Caco-2 (cell line): ENCODE measurements around the gene CC2D2A. TPM values are rescaled to one million over a fixed set of nuclear protein-coding genes. Genes with fewer than 3 reads are reported as not detected.

Experiments used
- BruUV-seq: library from RNA; stranded (reverse); fragments of 400-500 nt; replicated peaks from 2 replicates; lab custom pipeline; 2021; lab: Mats Ljungman, UMichigan
- CTCF ChIA-PET: fragments of 300-600 bp; sonication (Branson Sonifier 250); formaldehyde crosslinking; loops from one replicate; lab custom pipeline; 2022; ENCODE audit warnings: antibody characterized with exemption; lab: Charles Lee
- POLR2A ChIA-PET: fragments of 300-600 bp; sonication (Branson Sonifier 250); formaldehyde crosslinking; loops from one replicate; lab custom pipeline; 2022; ENCODE audit warnings: antibody characterized with exemption; lab: Charles Lee
- DNase-seq, 2 experiments: peaks; one replicate each; pipeline versions ENCODE4 v3.0.0 to v3.0.0-alpha.2; 2020 to 2022
- H3K27me3 ChIP-seq: replicated peaks from 2 replicates; pipeline ENCODE4 v1.6.0; 2011; ENCODE audit warnings: low read length; ENCODE audit not compliant: control insufficient read depth, insufficient read depth
- H3K36me3 ChIP-seq: 2 replicates; pipeline ENCODE4 v1.5.1; 2011; ENCODE audit warnings: low read length; ENCODE audit not compliant: control insufficient read depth, insufficient read depth
- H3K4me1 ChIP-seq: fragments of 250-450 bp; sonication (Bioruptor Pico); 2 replicates; pipeline ENCODE4 v1.5.1; 2020; ENCODE audit warnings: mild to moderate bottlenecking
- H3K4me3 ChIP-seq: 2 replicates; pipeline ENCODE4 v1.5.1; 2011; ENCODE audit warnings: low read depth, mild to moderate bottlenecking, control low read depth, low read length
- H3K9me3 ChIP-seq: fragments of 250-450 bp; sonication (Bioruptor Pico); 2 replicates; pipeline ENCODE4 v1.5.1; 2020; ENCODE audit warnings: mild to moderate bottlenecking, moderate library complexity
- H3K27ac Mint-ChIP-seq: one replicate; pipeline ENCODE4 v1.8.0; 2022; ENCODE audit warnings: mixed read lengths; ENCODE audit not compliant: unreplicated experiment
- H3K27me3 Mint-ChIP-seq: one replicate; pipeline ENCODE4 v1.8.0; 2022; ENCODE audit warnings: mixed read lengths; ENCODE audit not compliant: insufficient read depth, unreplicated experiment
- H3K36me3 Mint-ChIP-seq: one replicate; pipeline ENCODE4 v1.8.0; 2022; ENCODE audit warnings: mild to moderate bottlenecking, mixed read lengths; ENCODE audit not compliant: insufficient read depth, unreplicated experiment
- H3K4me1 Mint-ChIP-seq: one replicate; pipeline ENCODE4 v1.8.0; 2022; ENCODE audit warnings: low read depth, mixed read lengths; ENCODE audit not compliant: unreplicated experiment
- H3K4me3 Mint-ChIP-seq: one replicate; pipeline ENCODE4 v1.8.0; 2022; ENCODE audit warnings: mild to moderate bottlenecking, moderate library complexity, mixed read lengths; ENCODE audit not compliant: unreplicated experiment
- H3K9me3 Mint-ChIP-seq: one replicate; pipeline ENCODE4 v1.8.0; 2022; ENCODE audit warnings: mixed read lengths; ENCODE audit not compliant: unreplicated experiment
- CTCF ChIP-seq, 2 experiments: fragments of 200-600 bp in 1 of 2; IDR thresholded peaks; 1 replicate in 1 of 2; 2 replicates in 1 of 2; pipeline versions ENCODE4 v1.5.1 to v1.8.0; 2011 to 2022; ENCODE audit warnings: antibody characterized with exemption in 1 of 2, control low read depth in 1 of 2, inconsistent platforms in 1 of 2, low read depth in 1 of 2, low read length in 1 of 2, mild to moderate bottlenecking in 1 of 2, moderate library complexity in 1 of 2; ENCODE audit not compliant: insufficient read depth in 1 of 2, severe bottlenecking in 1 of 2, unreplicated experiment in 1 of 2
- intact Hi-C: fragments of 100-400 bp; cut with micrococcal nuclease; formaldehyde crosslinking; loops from one replicate; pipeline ENCODE4 v1.10.0; 2022; ENCODE audit not compliant: unreplicated experiment
- total RNA-seq: library from RNA; stranded (reverse); gene quantifications from 2 replicates; pipeline ENCODE4 v1.2.3, GENCODE V29; 2022

CC2D2A gene
- total RNA-seq, 1 experiment from 2014 or later, result 12.3 TPM

GRCh38 chr4:15470128-15470475 is 420 bp downstream of the CC2D2A start:
- ChIA-PET CTCF (interaction anchor here (0.5 to 1.7 kb wide), 3 partner anchors 9 to 558 kb away, joined by 3 to 6 read pairs (median 5); no protein-coding TSS in a partner anchor), POLR2A (interaction anchor here (0.6 to 1.0 kb wide), 5 partner anchors 9 to 691 kb away, joined by 3 to 5 read pairs (median 4); no protein-coding TSS in a partner anchor)
- Mint-ChIP-seq H3K27ac (peak overlapping the region; percentile 29), H3K36me3 (no peaks in the 10 kb centered on the region), H3K9me3 (no peaks in the 10 kb centered on the region), H3K4me3 (peak overlapping the region; percentile 78), H3K27me3 (peaks cover 5% of the 10 kb centered on the region), H3K4me1 (no peaks in the 10 kb centered on the region)
- Histone ChIP-seq H3K36me3 (no peaks in the 10 kb centered on the region), H3K4me3 (peak overlapping the region; percentile 32), H3K4me1 (0 out of 2 replicates have a peak, but pooled peaks cover 4% of the 10 kb centered on the region), H3K27me3 (no peaks in the 10 kb centered on the region; the same call in 1 of the 2 replicates), H3K9me3 (no peaks in the 10 kb centered on the region)
- intact Hi-C loops, result no loop called here
- BruUV-seq, result no TSS peak
- TF ChIP-seq CTCF (IDR thresholded peaks at IDR 0.05; ENCODE audit: insufficient read depth in 1 of 2, low read depth in 1 of 2, low read length in 1 of 2, severe bottlenecking in 1 of 2, unreplicated experiment in 1 of 2), result no peak
- no peak for DNase-seq

GRCh38 chr4:15476396-15476795 is 6.7 kb downstream of the CC2D2A start:
- Histone ChIP-seq H3K27me3 (no peaks in the 10 kb centered on the region), H3K4me3 (no peak overlapping the region), H3K9me3 (no peaks in the 10 kb centered on the region), H3K36me3 (no peaks in the 10 kb centered on the region), H3K4me1 (no peaks in the 10 kb centered on the region)
- DNase-seq, result no peak
- Mint-ChIP-seq H3K27ac (no peak overlapping the region), H3K9me3 (no peaks in the 10 kb centered on the region), H3K36me3 (no peaks in the 10 kb centered on the region), H3K4me3 (no peak overlapping the region), H3K4me1 (no peaks in the 10 kb centered on the region), H3K27me3 (no peaks in the 10 kb centered on the region)
- ChIA-PET POLR2A (no interaction called here), CTCF (no interaction called here)
- BruUV-seq, result no TSS peak
- intact Hi-C loops, result no loop called here
- no peak for TF ChIP-seq CTCF (IDR thresholded peaks at IDR 0.05; ENCODE audit: insufficient read depth in 1 of 2, low read depth in 1 of 2, low read length in 1 of 2, severe bottlenecking in 1 of 2, unreplicated experiment in 1 of 2)

- no TSS peak for BruUV-seq
- H3K4me1 ChIP-seq, result no peaks in the 10 kb centered on the region
- no peaks in the 10 kb centered on the region for H3K27me3 ChIP-seq
- Mint-ChIP-seq H3K27me3 (no peaks in the 10 kb centered on the region), H3K4me1 (peaks cover 1% of the 10 kb centered on the region), H3K9me3 (peaks cover 2% of the 10 kb centered on the region), H3K36me3 (no peaks in the 10 kb centered on the region), H3K27ac (no peak overlapping the region), H3K4me3 (peak overlapping the region; percentile 97)
- H3K36me3 ChIP-seq, result no peaks in the 10 kb centered on the region
- intact Hi-C loops, result loop anchor here (1.0 to 2.0 kb wide), 10 partner anchors 35 to 523 kb away; partner anchors contain the start of gene FAM200B
- ChIA-PET CTCF (interaction anchor here (1.0 to 2.0 kb wide), 9 partner anchors 35 to 786 kb away, joined by 3 to 16 read pairs (median 9); partner anchors contain the start of genes FAM200B and FBXL5), POLR2A (interaction anchor here (0.7 to 1.4 kb wide), 3 partner anchors 9 to 203 kb away, joined by 3 to 7 read pairs (median 5); partner anchors contain the start of genes CC2D2A, FAM200B and FBXL5)
- TF ChIP-seq CTCF (IDR thresholded peaks at IDR 0.05; ENCODE audit: insufficient read depth in 1 of 2, low read depth in 1 of 2, low read length in 1 of 2, severe bottlenecking in 1 of 2, unreplicated experiment in 1 of 2), result no peak
- DNase-seq, result no peak
- no peaks in the 10 kb centered on the region for H3K9me3 ChIP-seq
- no peak overlapping the region for H3K4me3 ChIP-seq
These were observed 9.0 kb downstream of the CC2D2A start for GRCh38 chr4:15478724-15479088.
